NB4 (cell line): Measurements from ENCODE around the gene CLPX.
"Not testable (repeated sequence)": the region's sequence is repeated elsewhere in the genome, so short reads cannot be mapped to it uniquely, and the experiment has no call there.

Experiments used
- DNase-seq: peaks from one replicate; pipeline ENCODE4 v3.0.0; 2010; ENCODE audit warnings: low read depth
- H3K4me3 ChIP-seq: one replicate; pipeline ENCODE4 v1.5.1; 2011; ENCODE audit warnings: mild to moderate bottlenecking, low read depth, low read length, moderate library complexity
- MYC ChIP-seq: IDR thresholded peaks from 2 replicates; pipeline ENCODE4 v1.6.1; 2011; ENCODE audit warnings: low read depth, low read length
- POLR2A ChIP-seq: IDR thresholded peaks from 2 replicates; pipeline ENCODE4 v1.6.1; 2011; ENCODE audit warnings: mild to moderate bottlenecking; ENCODE audit not compliant: insufficient read length; ENCODE audit errors: extremely low read depth
- TF ChIP-seq, protein P1 (sequence below): IDR thresholded peaks from 2 replicates; pipeline ENCODE4 v1.6.1; 2011; ENCODE audit warnings: low read depth, low read length
- TF ChIP-seq, protein P2 (sequence below): IDR thresholded peaks from one replicate; pipeline ENCODE4 v1.5.1; 2012; ENCODE audit warnings: low read depth, low read length

Gene CLPX

DNA sequence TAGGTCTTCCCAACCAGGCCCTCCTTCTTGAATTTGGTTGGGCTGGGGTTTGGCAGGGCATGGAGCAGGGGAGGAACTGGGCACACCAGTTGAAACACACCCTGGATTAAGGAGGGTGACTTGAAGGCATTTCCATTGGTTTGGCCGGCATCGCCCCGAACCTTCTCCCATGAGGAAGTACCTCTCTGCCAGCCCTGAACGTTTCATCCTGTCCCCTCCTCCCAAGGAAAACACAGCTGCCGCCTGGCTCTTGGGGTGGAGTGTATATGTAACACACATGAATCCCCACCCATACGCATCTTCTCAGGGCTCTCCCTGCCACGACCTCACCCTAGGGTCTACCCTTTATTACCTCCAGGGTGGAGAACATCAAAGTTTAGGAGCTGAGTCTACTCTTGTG, 84.7 kb downstream of the CLPX start:
- TF ChIP-seq, protein P1, sequence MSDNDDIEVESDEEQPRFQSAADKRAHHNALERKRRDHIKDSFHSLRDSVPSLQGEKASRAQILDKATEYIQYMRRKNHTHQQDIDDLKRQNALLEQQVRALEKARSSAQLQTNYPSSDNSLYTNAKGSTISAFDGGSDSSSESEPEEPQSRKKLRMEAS = no peak
- TF ChIP-seq, protein P2, sequence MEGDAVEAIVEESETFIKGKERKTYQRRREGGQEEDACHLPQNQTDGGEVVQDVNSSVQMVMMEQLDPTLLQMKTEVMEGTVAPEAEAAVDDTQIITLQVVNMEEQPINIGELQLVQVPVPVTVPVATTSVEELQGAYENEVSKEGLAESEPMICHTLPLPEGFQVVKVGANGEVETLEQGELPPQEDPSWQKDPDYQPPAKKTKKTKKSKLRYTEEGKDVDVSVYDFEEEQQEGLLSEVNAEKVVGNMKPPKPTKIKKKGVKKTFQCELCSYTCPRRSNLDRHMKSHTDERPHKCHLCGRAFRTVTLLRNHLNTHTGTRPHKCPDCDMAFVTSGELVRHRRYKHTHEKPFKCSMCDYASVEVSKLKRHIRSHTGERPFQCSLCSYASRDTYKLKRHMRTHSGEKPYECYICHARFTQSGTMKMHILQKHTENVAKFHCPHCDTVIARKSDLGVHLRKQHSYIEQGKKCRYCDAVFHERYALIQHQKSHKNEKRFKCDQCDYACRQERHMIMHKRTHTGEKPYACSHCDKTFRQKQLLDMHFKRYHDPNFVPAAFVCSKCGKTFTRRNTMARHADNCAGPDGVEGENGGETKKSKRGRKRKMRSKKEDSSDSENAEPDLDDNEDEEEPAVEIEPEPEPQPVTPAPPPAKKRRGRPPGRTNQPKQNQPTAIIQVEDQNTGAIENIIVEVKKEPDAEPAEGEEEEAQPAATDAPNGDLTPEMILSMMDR = no peak
- TF ChIP-seq MYC (no peak), POLR2A (no peak)
- H3K4me3 ChIP-seq = no peak overlapping the region
- no peak for DNase-seq

DNA sequence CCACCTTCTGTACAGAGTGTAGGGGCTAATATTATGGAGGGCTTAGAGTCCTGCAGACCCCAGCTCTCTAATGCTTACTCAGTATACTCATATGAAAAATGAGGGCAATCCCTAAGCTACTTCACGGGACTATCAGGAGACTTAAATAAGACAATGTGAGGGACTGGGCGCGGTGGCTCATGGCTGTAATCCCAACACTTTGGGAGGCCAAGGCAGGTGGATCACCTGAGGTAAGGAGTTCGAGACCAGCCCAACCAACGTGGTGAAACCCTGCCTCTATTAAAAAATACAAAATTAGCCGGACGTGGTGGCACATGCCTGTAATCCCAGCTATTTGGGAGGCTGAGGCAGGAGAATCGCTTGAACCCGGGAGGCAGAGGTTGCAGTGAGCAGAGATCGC, 85.3 kb downstream of the CLPX start:
- H3K4me3 ChIP-seq, DNase-seq: not testable (repeated sequence)

DNA sequence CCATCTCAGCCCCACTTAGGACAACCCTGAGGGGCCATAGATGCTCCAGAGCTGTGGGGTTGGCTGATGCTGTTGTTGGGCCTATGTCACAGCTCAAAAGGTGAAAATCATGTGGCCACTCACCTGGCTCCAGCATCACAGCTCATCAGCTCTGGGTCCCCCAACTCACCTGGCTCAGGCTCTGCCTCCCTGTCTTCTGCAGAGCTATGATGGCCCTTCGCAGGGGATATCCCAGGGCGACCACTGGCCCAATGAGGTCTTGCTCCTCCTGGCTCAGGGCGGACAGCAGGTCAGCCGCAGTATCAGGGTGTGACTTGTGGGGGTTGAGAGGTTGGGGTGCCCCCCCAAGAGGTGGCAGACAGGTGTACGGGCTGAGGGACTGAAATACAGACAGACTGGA, 85.8 kb downstream of the CLPX start:
- H3K4me3 ChIP-seq = no peak overlapping the region
- no peak for DNase-seq
- no peak for TF ChIP-seq MYC
- no peak for TF ChIP-seq POLR2A
- TF ChIP-seq, protein P2 = no peak
- TF ChIP-seq, protein P1 = no peak
